Right renal cortex interstitium (tissue), 3 donors: ENCODE measurements around the gene SLC6A6. TPM values are rescaled to one million over a fixed set of nuclear protein-coding genes. Genes with fewer than 3 reads are reported as not detected.

Experiments used
- DNase-seq, 3 donors: peaks; one replicate each; pipeline ENCODE4 v3.0.0-alpha.2; 2013; ENCODE audit warnings: low read depth in 3 of 3, low spot score in 2 of 3
- polyA plus RNA-seq, 3 donors: library from polyadenylated mRNA; unstranded; fragments of 120-200 nt; gene quantifications; one replicate each; pipeline ENCODE4 v1.2.1, GENCODE V29; 2013; ENCODE audit not compliant: insufficient read length in 3 of 3

The SLC6A6 gene
- polyA plus RNA-seq, 3 donors: 16.8 to 18.1 (median 17.1) TPM

DNA sequence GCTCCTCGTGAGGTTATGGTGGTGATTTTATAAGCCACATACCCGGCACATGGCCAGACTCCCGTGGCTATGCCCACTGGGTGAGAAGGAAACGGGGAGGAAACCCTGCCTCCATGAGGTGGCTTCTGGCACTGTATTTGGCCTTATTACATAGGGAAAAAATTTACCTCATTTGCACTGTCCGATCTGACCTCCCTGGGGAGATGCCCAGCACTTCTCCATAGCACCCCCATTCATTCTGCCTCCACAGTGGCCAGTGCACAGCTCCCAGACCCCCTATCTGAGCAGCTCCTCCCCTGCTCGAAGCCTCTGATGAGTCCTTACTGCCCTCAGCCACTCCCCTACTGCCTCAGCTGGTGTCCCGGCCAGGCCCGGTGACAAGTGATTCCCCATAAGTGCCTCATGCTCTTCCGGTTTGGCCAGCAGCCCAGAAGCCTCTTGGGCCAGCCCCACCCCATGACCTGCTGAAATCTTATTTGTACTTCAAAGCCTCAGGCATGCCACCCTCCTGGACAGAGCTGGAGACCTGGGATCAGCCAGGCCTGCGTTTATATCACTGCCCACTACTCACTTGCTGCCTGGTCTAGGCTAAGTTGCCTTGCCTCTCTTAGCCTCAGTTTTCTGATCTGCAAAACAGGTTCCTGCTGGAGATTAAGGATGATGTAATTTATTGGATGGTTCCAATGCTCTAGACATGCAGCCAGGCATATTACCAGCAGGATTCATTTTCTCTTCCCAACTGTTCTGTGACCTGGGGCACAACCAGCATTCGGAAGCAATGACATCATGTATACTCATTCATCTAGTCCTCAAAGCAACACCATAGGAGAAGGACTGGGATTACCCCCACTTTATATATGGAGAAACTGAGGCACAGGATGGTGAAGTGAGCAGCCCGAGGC lies 30.6 kb upstream of the SLC6A6 start:
- DNase-seq: no peak

DNA sequence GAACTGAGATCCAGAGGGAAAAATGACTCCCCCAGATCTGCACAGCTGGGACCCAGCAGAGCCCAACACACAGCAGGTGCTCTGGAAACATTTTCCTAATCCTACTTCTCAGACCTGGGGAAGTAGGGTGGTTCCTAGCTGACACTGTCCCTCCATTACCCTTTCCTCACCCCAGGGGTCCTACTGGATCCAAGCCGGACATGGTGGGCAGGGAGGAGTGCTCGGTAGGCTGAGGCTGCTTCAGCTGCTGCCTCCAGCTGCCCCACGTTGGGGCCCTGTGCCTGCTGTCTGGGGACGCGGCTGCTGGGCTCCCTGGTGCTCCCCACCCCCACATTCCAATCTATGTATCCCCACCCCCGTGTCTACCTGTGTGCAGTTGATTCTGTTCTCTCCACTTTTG lies 29.8 kb upstream of the SLC6A6 start:
- DNase-seq: no peak

DNA sequence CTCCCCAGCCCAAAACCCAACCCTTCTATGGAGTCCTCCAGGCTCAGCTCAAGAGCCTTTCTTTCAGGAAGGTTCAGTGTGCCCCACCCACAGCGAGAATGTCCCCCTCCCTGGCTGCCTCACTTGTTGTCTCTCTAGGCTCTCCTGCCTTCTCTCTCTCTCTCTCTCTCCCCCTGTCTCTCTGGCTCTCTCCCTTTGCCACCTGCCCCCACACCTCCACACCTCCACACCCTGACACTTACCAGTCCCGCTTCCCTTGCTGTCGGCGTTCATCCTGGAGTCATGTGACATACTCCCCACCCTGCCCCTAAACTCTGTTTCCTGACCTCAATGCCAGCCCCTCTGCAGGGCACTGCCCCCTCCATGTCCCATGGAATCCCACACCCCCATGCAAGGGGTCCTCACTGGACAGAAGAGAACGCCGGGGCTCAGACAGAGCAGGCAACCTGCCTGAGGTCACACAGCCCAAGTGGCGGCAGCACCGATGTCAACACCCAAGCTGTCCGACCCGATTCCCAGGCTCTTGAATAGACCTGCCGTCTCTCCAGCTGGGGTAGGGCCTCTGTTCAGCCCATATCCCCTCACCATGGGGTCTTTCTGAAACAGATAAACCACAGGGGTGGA lies 28.5 kb upstream of the SLC6A6 start:
- DNase-seq: no peak

DNA sequence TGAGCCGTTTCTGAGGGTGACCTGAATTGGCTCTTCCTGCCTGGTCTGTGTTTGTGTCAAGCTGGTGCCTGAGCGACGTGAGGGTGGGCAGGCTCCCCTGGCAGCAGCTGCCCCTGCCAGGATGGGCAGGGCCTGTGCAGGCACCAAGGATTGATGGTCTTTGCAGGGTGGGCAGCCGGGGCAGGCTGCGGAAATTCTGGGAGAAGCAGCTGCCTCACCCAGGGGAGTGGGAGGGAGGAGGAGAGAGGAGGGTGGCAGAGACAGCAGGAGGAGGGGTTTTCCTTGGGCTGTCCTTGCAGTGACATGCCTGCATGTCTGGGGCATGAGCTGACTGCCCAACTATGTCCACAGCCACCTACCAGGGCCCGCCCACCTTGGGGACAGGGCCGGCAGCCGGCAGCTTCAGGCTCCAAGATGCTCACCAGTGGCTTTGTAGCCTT lies 27.9 kb upstream of the SLC6A6 start:
- no peak for DNase-seq

DNA sequence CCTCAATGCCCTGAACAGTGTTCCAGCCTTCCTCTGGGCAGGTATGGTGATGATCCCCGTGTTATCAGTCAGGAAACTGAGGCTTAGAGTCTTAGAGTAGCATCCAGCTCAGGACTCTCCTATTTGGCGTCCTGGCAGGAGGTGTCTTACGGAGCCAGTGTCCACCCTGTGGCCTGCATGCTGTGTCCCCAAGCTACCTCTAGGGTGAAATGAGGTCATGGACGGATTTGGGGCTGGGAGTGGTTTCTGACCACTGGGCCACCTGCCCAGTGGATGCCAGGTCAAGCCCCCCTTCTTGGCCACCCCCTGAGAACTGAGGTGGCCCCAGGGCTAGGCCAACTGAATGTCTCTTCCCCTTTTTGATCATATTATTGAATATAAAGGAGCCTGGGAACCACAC lies 27.2 kb upstream of the SLC6A6 start:
- no peak for DNase-seq

DNA sequence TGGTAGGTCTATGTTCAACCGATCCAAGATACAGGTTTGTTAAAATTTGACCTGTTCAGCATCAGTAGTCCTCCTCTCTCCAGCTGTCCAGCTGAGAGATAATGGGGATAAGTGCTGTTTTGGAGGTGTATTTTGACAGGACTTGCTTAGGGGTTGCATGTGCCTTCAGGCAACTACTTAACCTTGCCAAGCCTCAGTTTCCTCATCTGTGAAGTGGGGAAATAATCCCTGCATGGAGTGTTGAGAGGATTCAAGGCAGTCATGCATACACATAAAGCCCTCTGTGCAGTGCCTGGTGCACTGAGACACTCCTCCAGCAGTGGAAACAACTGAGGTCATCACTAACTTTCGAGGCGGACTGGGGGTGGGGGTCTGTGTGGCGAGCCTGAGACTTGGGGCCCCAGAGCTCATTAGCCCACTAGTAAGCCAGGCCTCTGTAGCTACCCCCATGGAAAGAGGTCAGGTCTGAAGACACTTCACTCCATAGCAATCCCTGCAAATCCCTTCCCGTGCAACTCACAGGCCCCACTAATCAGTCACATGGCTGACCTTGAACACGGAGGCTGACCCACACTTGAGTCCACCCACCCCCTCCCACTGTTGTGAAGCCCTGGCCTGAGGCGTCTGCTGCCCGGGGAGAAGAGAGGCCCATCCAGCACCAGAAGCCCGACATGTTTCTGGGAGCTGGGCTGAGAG lies 25.9 kb upstream of the SLC6A6 start:
- no peak for DNase-seq

DNA sequence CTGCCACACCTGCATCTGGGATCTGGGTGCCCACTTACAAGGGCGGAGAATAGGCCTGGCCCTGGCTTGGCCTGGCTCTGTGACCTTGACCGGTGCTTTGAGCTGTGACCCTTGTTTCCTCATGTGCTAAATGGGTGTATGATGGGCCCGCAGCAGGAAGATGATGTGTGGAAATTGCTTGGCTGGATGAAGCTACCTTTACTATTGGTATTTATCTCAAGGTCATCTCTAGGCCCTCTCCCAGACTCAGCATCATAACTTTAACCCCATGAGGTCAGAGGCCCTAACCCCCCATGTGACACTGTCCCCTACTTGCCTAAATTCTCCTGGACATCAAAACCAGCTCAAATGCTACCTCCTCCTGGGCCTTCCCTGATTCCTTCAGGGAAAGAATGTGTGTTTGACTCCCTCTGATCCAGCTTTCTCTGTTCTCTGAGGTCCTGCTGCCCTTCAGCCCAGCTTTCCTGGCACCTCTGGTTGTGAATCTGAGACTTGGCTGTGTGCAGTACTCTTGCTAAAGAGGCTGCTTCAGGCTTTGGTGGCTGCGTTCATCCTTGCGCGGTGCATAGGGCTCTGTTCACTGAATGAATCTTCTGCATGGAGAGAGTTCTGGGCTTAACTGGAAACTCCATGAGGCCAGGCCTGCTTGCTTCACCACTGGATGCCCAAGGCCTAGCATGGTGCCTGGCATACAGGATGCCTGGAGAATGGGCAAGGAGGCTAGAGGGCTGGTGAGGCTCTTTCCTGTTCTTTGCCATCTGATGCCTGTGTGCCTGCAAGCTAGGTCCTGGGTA lies 25.2 kb upstream of the SLC6A6 start:
- no peak for DNase-seq

DNA sequence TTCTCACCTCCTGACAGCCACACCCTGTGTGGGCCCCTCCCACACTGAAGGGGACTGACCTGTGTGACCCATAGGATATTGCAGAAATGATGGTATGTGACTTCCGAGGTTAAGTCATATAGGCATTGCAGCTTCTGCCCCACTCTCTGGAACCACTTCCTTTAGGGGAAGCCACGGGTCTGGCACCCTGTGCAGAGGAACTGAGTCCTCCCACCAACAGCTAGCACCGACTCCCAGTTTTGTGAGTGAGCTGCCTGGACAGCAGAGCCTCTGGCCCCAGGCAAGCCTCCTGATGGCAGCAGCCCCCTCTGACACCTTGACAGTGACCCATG lies 24.6 kb upstream of the SLC6A6 start:
- no peak for DNase-seq

DNA sequence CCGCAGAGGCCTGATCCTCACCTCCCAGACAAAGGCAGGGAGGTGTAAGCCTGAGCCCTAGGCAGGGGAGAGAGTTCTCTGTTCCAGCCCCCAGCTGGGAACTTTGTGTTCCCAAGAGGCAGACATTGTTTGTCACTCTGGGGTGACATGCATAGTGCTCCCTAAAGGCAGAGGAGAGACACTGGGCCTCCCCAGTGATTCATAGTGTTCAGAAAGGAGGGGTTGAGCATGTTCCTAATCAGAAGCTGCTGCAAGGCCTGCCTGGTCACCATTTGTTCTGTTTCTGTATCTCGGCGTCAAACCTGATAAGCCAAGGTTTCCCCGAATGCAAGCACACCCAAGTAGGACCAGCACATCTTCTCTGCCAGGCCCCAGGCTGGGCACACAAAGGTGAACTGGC lies 24.0 kb upstream of the SLC6A6 start:
- DNase-seq: no peak

DNA sequence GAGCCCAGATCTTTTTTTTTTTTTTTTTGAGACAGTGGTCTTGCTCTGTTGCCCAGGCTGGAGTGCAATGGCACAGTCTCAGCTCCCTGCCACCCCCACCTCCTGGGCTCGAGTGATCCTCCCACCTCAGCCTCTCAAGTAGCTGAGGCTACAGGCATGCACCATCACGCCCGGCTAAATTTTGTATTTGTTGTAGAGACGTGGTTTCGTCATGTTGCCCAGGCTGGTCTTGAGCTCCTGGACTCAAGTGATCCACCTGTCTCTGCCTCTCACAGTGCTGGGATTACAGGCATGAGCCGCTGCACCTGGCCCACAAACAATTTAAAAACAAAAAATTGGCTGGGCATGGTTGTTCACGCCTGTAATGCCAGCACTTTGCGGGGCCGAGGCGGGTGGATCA lies 22.6 kb upstream of the SLC6A6 start:
- DNase-seq: no peak

DNA sequence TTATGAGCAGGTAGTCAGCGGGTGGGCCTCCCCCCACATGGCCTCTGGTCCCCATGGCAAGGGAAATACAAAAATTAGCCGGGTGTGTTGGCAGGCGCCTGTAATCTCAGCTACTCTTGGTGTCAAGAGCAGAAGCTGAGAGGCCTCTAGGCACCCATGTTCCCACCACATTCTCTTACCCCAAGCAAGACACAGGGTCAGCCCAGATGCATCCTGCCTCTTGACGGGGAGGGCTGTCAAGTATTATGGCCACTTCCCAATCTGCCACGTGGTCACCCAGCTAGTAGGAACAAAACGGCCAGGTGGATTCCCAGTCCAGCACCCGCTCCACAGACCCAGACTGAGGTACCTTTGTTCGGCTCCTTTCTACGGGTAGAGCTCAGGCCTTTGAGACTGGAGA lies 16.2 kb upstream of the SLC6A6 start:
- DNase-seq: no peak

DNA sequence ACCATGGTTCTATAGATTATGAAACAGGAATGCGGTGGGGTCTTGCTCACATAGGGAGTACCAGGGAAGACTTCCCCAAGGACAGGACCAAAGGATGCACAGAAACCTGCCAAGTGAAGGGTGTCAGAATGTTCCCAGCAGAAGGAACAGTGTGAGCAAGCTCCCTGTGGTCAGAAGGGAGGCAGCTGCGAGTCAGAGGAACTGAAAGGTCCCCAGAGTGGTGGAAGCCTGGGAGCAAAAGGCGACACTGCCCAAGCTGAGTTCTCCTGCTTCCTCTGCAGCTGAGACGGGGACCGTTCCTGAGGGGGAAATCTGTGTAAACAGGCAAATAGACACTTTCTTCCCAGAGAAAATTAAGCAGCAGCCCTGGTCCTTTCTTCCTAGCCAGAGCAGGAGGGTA lies 14.2 kb upstream of the SLC6A6 start:
- no peak for DNase-seq

DNA sequence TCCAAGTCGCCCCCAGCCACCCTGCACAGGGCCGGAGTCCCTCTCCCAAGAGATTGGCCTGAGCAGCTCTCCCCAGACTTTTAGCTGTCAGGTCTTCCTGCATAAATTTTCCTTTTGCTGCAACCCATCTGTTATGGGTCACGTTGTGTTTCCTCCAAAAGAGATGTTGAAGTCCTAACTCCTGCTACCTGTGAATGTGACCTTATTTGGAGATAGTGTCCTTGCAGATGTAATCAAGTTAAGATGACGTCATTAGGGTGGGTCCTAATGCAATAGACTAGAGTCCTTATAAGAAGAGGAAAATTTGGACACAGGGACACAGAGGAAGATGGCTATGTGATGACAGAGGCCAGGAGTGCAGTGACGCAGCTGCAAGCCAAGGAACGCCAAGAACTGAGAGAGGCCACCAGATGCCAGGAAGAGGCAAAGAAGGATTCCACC lies 13.2 kb upstream of the SLC6A6 start:
- no peak for DNase-seq

DNA sequence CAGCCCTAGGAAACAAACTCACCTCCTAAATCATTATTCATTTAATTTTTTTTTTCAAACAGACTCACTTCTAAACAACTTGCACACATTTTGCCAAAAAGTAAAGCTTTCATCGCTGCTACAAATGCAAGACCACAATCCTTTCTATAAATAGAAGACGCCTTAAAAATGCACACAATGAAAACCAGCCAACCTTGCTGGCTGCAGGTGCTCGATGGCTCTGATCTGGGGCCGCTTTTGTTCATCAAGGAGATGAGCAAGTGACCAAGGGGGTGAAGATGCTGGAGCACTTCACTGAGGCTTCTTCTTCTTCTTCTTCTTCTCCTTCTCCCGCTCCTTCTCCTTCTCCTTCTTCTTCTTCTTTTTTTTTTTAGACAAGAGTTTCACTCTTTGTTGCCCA lies 12.7 kb upstream of the SLC6A6 start:
- DNase-seq: no peak

DNA sequence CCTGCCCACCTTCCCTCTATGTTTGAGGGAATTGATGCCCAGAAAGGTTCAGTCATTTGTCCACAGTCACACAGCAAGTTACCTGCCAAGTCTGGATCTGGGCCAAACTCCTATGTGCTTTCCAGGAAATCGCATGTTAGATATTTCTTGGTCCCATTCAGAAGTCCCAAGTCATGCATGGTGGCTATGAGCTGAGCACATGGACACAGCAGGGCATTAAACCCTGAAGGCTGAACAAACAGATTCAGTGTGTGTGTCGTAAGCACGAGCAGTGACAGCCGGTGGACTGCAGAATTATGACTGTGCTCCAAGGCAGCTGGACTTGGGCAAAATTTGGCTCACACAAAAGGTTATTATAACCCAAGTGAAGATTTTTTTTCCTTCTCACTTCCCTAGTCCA lies 11.4 kb upstream of the SLC6A6 start:
- no peak for DNase-seq

DNA sequence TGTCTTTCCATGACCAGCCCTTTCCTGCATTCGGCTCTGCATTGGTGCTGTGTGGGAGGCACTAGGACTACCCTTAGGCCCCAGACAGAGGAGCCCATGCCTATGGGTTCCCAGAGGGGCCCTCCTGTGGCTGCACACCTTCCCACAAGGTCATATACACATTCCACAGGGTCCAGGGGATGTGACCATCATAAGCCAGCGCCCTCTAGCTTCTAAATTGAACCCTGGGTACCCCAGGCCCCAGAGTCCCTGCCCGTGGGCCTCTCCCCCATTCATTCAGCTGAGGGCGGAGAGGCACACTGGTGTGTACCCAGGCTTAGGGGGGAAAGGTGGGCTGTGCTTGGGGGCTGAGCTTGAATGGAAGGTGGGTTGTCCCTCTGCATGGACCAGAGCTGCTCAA lies 10.2 kb upstream of the SLC6A6 start:
- no peak for DNase-seq

DNA sequence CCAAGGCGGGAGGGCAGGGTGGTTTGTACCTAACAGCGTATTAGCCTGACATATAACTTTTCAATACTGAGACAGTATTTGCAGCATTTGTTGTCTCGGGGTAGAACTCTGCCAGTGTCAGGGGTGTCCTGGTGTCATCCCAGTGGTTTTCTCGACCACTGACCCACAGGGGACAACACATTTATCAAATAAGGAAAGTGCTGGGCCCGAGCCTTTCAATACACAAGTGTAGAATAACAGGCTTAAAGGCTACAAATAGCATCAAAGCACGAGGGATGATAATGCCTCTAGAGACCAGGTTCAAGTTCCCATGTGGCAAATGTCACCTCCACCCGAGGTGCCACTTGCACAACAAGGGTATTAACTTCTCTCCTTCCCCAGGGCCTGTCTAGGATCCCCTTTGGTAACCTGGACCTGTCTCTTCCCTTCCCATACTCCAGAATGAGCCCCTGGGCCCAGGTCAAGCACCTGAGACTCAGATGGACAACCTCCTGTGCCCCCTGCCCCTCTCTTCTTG lies 9.5 kb upstream of the SLC6A6 start:
- no peak for DNase-seq

DNA sequence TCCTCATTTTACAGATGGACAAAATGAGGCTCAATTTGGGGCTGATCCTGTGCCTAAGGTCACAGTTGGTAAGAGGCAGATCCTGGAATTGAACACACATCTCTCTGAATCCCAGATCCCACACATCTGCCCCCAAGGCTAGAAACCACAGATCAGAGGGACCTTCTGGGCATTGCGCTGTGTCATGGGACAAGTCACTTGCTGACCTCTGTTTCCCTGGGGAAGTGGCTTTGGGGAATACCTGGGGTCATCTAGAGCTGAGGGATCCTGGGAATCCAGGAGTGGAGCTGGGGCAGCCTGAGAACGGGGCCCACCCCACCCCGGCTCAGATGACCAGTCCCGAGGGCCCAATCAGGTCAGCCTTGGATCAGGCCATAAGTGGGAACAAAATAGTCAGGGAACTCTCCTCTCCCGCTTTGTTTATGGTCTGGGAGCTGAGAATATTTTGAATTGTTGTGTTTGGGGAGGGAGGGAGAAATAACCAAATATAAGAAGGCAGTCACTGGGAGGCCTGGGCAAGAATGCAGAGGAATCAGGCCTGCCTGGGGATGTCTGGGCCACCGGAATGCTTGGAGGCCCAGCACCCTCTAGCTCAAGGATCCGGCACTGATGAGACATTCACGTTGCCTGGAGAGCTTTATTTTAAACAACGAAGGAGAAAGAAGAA lies 8.8 kb upstream of the SLC6A6 start:
- DNase-seq: no peak

DNA sequence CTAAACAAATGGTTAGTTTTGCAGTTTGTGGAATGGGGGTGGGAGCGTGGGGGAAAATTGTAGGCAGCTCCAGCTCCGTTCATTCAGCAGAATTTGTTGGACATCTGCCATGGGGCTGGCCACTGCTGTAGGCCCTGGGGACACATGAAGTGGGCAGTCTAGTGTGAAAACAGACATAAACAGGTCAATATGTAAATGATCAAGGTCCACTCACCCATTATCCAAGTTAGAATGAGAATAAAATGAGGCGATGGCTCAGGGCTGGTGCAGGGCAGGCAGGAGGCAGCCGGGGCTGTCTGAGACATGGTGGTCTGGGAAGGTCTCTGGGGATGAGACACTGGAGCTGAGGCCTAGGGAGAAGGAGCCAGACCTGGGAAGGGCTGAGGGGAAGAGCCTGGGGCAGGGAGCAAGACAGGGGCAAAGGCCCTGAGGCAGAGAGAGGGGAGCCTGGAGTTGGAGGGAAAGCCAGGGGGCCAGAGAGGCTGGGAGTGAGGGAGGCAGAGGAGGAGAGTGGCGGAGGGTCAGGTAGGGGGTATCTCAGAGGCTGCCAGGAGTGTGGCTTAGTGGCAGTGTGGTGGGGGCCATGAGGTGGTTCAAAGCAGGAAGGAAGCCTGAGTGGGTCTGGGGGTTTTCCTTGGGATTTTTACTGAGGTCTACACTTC lies 6.2 kb upstream of the SLC6A6 start:
- no peak for DNase-seq

DNA sequence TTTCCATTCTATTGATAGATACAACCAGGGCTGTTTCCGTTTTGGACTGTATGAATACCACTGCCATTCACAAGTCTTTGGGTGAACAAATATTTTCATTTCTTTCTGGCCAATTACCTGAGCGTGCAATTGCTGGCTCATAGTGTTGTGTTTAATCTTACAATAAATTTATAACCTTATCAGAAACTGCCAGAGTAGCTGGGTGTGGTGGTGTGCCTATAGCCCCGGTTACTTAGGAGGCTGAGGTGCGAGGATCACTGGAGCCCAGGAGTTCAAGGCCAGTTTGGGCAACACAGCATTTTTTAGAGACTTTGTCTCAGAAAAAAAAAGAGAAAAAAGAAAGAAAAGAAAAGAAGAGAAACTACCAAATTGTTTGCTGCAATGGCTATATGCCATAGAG lies 5.4 kb upstream of the SLC6A6 start:
- no peak for DNase-seq
